ENCODE data around the gene JARID2. TPM values are rescaled to one million over a fixed set of nuclear protein-coding genes. Genes with fewer than 3 reads are reported as not detected.
"Not testable (repeated sequence)": the region's sequence is repeated elsewhere in the genome, so short reads cannot be mapped to it uniquely, and the experiment has no call there.

Gene JARID2
- total and polyA plus RNA-seq, 8 donors = 2.4 to 6.7 (median 3.7) TPM

DNA sequence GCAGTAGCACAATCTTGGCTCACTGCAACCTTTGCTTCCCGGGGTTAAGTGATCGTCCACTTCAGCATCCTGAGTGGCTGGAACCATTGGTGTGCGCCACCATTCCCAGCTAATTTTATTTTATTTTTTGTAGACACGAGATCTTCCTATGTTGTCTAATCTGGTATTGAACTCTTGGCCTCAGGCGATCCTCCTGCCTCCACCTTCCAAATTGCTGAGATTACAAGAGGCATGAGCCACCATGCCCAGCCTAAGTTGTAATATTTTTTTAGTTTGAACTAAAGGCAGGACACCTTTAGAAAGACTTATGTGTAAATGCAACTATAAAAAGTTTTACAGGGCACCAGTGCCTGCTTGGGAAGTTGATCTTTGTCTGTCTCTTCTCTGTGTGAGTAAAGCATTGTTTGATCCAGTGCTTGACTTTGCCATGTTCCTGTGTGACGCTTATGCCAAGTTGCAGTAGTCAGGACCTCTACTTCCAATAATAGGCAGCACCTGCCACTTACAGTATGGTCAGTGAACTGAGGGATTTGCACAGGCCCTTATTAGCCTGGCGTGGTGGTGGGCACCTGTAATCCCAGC is 46.9 kb downstream of the JARID2 start:
- Histone ChIP-seq H3K27ac (no peak overlapping the region), H3K27me3 (no peaks in the 10 kb centered on the region), H3K9me3 (no peaks in the 10 kb centered on the region), H3K4me1 (no peaks in the 10 kb centered on the region), H3K36me3 (no peaks in the 10 kb centered on the region), H3K4me3 (no peak overlapping the region)
- TF ChIP-seq, protein P1, sequence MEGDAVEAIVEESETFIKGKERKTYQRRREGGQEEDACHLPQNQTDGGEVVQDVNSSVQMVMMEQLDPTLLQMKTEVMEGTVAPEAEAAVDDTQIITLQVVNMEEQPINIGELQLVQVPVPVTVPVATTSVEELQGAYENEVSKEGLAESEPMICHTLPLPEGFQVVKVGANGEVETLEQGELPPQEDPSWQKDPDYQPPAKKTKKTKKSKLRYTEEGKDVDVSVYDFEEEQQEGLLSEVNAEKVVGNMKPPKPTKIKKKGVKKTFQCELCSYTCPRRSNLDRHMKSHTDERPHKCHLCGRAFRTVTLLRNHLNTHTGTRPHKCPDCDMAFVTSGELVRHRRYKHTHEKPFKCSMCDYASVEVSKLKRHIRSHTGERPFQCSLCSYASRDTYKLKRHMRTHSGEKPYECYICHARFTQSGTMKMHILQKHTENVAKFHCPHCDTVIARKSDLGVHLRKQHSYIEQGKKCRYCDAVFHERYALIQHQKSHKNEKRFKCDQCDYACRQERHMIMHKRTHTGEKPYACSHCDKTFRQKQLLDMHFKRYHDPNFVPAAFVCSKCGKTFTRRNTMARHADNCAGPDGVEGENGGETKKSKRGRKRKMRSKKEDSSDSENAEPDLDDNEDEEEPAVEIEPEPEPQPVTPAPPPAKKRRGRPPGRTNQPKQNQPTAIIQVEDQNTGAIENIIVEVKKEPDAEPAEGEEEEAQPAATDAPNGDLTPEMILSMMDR (IDR thresholded peaks at IDR 0.05) = no peak
- intact Hi-C loops (cut with DNase I) = no loop called here
- FAIRE-seq (no peak), DNase-seq (no peak), ATAC-seq (no peak)
- WGBS, 2 donors = 92% methylated on average over 7 of the region's 7 CpGs

- no peaks in the 10 kb centered on the region for H3K27me3 ChIP-seq
- H3K27ac ChIP-seq = no peak overlapping the region
- ATAC-seq (peak in 1 of 4 donors; percentile 26), FAIRE-seq (no peak), DNase-seq (no peak)
- no peaks in the 10 kb centered on the region for H3K4me1 ChIP-seq
- TF ChIP-seq, protein P1 (IDR thresholded peaks at IDR 0.05) = no peak
- no peaks in the 10 kb centered on the region for H3K9me3 ChIP-seq
- WGBS, 2 donors = 65 to 67% methylated on average over 2 of the region's 2 CpGs
- intact Hi-C loops (cut with DNase I) = no loop called here
- H3K4me3 ChIP-seq = no peak overlapping the region
- no peaks in the 10 kb centered on the region for H3K36me3 ChIP-seq
Observed at GRCh38 chr6:15293674-15294073, 47.8 kb downstream of the JARID2 start.

GRCh38 chr6:15294504-15294903 is 48.6 kb downstream of the JARID2 start:
- H3K36me3 ChIP-seq = no peaks in the 10 kb centered on the region
- WGBS, 2 donors = 97 to 98% methylated on average over 5 of the region's 5 CpGs
- H3K4me1 ChIP-seq = no peaks in the 10 kb centered on the region
- H3K4me3 ChIP-seq = no peak overlapping the region
- TF ChIP-seq, protein P1 (IDR thresholded peaks at IDR 0.05) = no peak
- no peaks in the 10 kb centered on the region for H3K9me3 ChIP-seq
- DNase-seq (no peak), FAIRE-seq (no peak), ATAC-seq (no peak)
- intact Hi-C loops (cut with DNase I) = no loop called here
- no peak overlapping the region for H3K27ac ChIP-seq
- H3K27me3 ChIP-seq = no peaks in the 10 kb centered on the region

GRCh38 chr6:15296249-15296648 is 50.4 kb downstream of the JARID2 start:
- intact Hi-C loops (cut with DNase I) = no loop called here
- no peak for FAIRE-seq
- H3K4me1 ChIP-seq = no peaks in the 10 kb centered on the region
- no peak overlapping the region for H3K27ac ChIP-seq
- H3K9me3 ChIP-seq = no peaks in the 10 kb centered on the region
- WGBS, 2 donors = 69 to 71% methylated on average over 5 of the region's 5 CpGs
- ATAC-seq = no peak
- TF ChIP-seq, protein P1 (IDR thresholded peaks at IDR 0.05) = no peak
- H3K4me3 ChIP-seq = no peak overlapping the region
- no peaks in the 10 kb centered on the region for H3K27me3 ChIP-seq
- no peak for DNase-seq
- H3K36me3 ChIP-seq = no peaks in the 10 kb centered on the region

GRCh38 chr6:15296735-15297134 is 50.9 kb downstream of the JARID2 start:
- Histone ChIP-seq H3K4me1 (no peaks in the 10 kb centered on the region), H3K27me3 (no peaks in the 10 kb centered on the region), H3K9me3 (no peaks in the 10 kb centered on the region), H3K27ac (no peak overlapping the region), H3K36me3 (no peaks in the 10 kb centered on the region), H3K4me3 (no peak overlapping the region)
- FAIRE-seq = no peak
- ATAC-seq = no peak
- TF ChIP-seq, protein P1 (IDR thresholded peaks at IDR 0.05) = no peak
- no peak for DNase-seq
- 91 to 98% methylated on average over 2 of the region's 2 CpGs for WGBS, 2 donors
- intact Hi-C loops (cut with DNase I) = no loop called here

- H3K27ac ChIP-seq; H3K4me3 ChIP-seq; H3K9me3 ChIP-seq; intact Hi-C loops (cut with DNase I); DNase-seq; H3K36me3 ChIP-seq; FAIRE-seq; ATAC-seq; H3K27me3 ChIP-seq; H3K4me1 ChIP-seq: not testable (repeated sequence)
- WGBS, 2 donors = 93 to 97% methylated on average over 12 of the region's 12 CpGs
Observed at GRCh38 chr6:15297167-15297566, 51.3 kb downstream of the JARID2 start.

All from pancreas (tissue), 10 donors.